ENCODE results near the gene GABRR3. TPM values are rescaled to one million over a fixed set of nuclear protein-coding genes. Genes with fewer than 3 reads are reported as not detected.
A peak's percentile ranks its signal among the peaks of the same experiment; 100 is the strongest.

The GABRR3 gene
- total RNA-seq, 4 donors from 2014 or later: not detected

DNA sequence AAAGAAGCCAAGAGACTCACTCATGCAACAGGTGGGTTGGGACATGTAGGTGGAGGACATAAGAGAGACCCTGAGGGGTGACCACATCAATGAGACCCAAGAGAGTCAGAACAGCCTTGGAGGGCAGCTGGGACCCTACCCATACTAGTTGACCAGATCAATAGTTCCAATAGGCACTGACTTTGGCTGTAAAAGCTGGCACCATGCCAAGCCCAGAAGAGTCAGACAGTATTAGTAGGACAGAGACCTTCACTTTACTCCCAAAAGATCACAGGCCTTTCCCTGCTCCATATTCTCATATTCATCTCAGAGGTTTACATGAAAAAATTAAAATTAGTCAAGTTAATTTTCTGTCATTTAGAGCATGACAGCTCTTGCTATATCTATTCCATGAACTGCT is 20.9 kb upstream of the GABRR3 start:
- Histone ChIP-seq H3K4me1 (no peaks in the 10 kb centered on the region), H3K36me3 (no peaks in the 10 kb centered on the region), H3K27ac (no peak overlapping the region), H3K9me3 (no peaks in the 10 kb centered on the region), H3K4me3 (no peak overlapping the region), H3K27me3 (no peaks in the 10 kb centered on the region)
- intact Hi-C loops (cut with DNase I): no loop called here
- DNase-seq: no peak
- no peak for TF ChIP-seq POLR2A (IDR thresholded peaks at IDR 0.05)
- TF ChIP-seq, protein P1, sequence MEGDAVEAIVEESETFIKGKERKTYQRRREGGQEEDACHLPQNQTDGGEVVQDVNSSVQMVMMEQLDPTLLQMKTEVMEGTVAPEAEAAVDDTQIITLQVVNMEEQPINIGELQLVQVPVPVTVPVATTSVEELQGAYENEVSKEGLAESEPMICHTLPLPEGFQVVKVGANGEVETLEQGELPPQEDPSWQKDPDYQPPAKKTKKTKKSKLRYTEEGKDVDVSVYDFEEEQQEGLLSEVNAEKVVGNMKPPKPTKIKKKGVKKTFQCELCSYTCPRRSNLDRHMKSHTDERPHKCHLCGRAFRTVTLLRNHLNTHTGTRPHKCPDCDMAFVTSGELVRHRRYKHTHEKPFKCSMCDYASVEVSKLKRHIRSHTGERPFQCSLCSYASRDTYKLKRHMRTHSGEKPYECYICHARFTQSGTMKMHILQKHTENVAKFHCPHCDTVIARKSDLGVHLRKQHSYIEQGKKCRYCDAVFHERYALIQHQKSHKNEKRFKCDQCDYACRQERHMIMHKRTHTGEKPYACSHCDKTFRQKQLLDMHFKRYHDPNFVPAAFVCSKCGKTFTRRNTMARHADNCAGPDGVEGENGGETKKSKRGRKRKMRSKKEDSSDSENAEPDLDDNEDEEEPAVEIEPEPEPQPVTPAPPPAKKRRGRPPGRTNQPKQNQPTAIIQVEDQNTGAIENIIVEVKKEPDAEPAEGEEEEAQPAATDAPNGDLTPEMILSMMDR (IDR thresholded peaks at IDR 0.05): no peak

DNA sequence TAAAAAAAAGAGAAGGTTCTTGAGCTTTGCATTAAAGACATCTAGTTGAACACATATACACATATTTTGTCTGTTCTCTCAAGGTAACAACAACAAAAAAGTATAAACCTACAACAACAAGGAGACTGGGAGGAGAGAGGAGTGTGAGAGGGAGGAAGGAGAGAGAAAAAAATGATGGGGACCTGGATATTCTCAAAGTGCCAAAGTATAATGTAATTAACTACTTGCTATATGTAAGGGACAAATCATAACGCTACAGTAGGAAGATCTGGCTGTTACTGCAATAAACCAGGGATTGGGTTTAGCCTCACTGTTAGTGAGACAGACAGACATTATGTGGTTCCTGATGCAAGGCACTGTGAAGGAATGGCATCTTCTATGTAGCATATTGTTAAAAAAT is 14.2 kb upstream of the GABRR3 start:
- 74 to 78% methylated on average over 1 of the region's 1 CpG for WGBS, 2 donors
- DNase-seq: no peak
- Histone ChIP-seq H3K27ac (no peak overlapping the region), H3K27me3 (no peaks in the 10 kb centered on the region), H3K4me3 (no peak overlapping the region), H3K36me3 (no peaks in the 10 kb centered on the region), H3K9me3 (no peaks in the 10 kb centered on the region), H3K4me1 (no peaks in the 10 kb centered on the region)
- intact Hi-C loops (cut with DNase I): no loop called here
- TF ChIP-seq POLR2A (IDR thresholded peaks at IDR 0.05): no peak
- TF ChIP-seq, protein P1 (IDR thresholded peaks at IDR 0.05): no peak

DNA sequence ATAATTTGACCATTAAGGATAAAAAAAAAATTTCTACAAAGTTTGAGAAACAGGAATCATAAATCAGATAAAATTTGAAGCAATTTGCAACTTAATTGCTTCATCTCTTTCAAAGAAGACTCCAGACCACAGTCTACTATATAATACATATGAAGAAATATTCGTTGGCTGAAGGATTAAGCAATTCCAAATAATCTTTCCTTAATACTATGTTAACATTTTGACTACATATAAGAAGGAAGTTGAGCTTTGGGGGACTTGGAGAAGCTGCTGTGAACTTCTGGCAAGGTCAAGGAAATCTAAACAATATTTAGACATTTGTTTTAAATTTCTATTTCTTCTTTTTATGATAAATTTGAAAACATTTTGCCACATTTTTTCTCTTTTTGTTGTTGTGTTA is 13.5 kb upstream of the GABRR3 start:
- TF ChIP-seq, protein P1 (IDR thresholded peaks at IDR 0.05): no peak
- no peak for TF ChIP-seq POLR2A (IDR thresholded peaks at IDR 0.05)

DNA sequence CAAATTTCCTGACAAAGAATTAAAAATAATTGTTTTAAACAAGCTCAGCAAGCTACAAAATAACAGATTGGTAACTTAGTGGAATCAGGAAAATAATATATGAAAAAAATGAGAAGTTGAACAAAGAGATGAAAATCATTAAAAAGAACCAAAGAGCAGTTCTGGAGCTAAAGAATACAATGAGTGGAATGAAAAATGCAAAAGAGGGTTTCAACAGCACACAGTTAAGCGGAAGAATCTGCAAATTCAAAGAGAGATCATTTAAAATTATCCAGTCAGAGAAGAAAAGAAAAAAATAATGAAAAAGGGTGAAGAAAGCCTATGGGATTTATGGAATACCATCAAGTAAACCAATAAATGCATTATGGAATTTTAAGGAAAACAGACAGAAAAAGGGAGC is 6.2 kb upstream of the GABRR3 start:
- Histone ChIP-seq H3K4me1 (peaks cover 0 to 6% (median 3%) of the 10 kb centered on the region in 3 donors), H3K36me3 (no peaks in the 10 kb centered on the region), H3K27me3 (peaks cover 0 to 10% (median 0%) of the 10 kb centered on the region in 4 donors), H3K27ac (no peak overlapping the region), H3K9me3 (no peaks in the 10 kb centered on the region), H3K4me3 (no peak overlapping the region)
- WGBS, 2 donors: 78 to 86% methylated on average over 1 of the region's 1 CpG
- no peak for TF ChIP-seq POLR2A (IDR thresholded peaks at IDR 0.05)
- TF ChIP-seq, protein P1 (IDR thresholded peaks at IDR 0.05): no peak
- intact Hi-C loops (cut with DNase I): loop anchor here (5.0 kb wide), 1 partner anchor 286 kb away; no protein-coding TSS in a partner anchor
- no peak for DNase-seq

More for the DNA sequence above, 13.5 kb upstream of the GABRR3 start:
- intact Hi-C loops (cut with DNase I): no loop called here
- no peaks in the 10 kb centered on the region for H3K27me3 ChIP-seq
- no peak overlapping the region for H3K27ac ChIP-seq
- no peaks in the 10 kb centered on the region for H3K9me3 ChIP-seq
- H3K4me3 ChIP-seq: no peak overlapping the region
- H3K36me3 ChIP-seq: no peaks in the 10 kb centered on the region
- H3K4me1 ChIP-seq: no peaks in the 10 kb centered on the region
- 3 to 12% methylated on average over 1 of the region's 1 CpG for WGBS, 2 donors
- DNase-seq: no peak

DNA sequence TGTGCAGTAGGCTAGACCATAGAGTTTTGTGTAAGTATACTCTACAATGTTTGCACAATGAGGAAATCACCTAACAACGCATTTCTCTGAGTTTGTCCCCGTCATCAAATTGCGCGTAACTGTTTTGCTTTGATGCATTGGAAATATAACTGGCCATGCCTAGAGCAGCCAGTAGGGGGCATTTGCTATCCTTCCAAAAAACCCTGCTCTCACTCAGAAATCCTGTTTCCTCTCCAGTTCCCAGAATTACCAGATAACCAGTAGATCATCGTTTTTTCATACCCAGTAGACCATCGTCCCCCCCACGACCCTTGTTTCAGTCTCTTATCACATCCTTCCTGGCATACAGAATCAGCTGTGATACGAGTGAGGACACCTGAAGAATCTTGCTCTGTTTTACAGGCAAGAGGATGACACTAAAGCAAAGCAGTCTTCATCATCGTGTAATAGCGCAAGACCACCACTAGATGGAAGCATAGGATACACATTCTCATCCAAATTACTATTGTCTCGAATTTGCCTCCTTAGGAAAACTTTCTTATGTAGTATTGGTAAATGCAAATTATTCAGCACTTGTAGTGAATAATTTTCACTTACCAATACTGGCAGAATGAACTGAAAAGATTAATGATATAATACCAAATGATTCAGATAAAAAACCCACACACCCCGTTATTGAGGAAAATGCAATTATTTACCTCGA is 4.4 kb upstream of the GABRR3 start:
- 12 to 14% methylated on average over 13 of the region's 13 CpGs for WGBS, 2 donors
- peaks cover 0 to 6% (median 3%) of the 10 kb centered on the region in 3 donors for H3K4me1 ChIP-seq
- TF ChIP-seq, protein P1 (IDR thresholded peaks at IDR 0.05): peak; percentile 79 to 90 (median 88)
- TF ChIP-seq POLR2A (IDR thresholded peaks at IDR 0.05): no peak
- H3K9me3 ChIP-seq: no peaks in the 10 kb centered on the region
- H3K36me3 ChIP-seq: no peaks in the 10 kb centered on the region
- H3K4me3 ChIP-seq: peak overlapping the region in 3 of 4 donors; percentile 26 to 63 (median 28)
- H3K27ac ChIP-seq: peak overlapping the region in 1 of 4 donors; percentile 54
- intact Hi-C loops (cut with DNase I): loop anchor here (5.0 kb wide), 1 partner anchor 288 kb away; no protein-coding TSS in a partner anchor
- DNase-seq: no peak
- H3K27me3 ChIP-seq: peaks cover 0 to 24% (median 2%) of the 10 kb centered on the region in 4 donors

Measured in esophagus squamous epithelium (tissue), 5 donors.